Measurements from ENCODE around the gene SOX13. TPM values are rescaled to one million over a fixed set of nuclear protein-coding genes. Genes with fewer than 3 reads are reported as not detected.

The SOX13 gene
- total RNA-seq, 1 experiment from 2014 or later = 53.0 TPM

- ChIA-PET POLR2A (no interaction called here), CTCF (no interaction called here)
- no TSS peak for BruUV-seq (replicated peaks)
- ATAC-seq (no peak), DNase-seq (ENCODE audit: low read depth, low spot score) (no peak)
- Histone ChIP-seq H3K4me3 (ENCODE audit: low read depth in 2 of 2, low read length in 2 of 2) (no peak overlapping the region), H3K4me1 (ENCODE audit: control insufficient read depth, insufficient read depth, low read length) (peaks cover 34% of the 10 kb centered on the region), H3K9me3 (ENCODE audit: control insufficient read depth, insufficient read depth, low read depth, low read length) (no peaks in the 10 kb centered on the region), H3K27me3 (ENCODE audit: control insufficient read depth, insufficient read depth, low read length) (no peaks in the 10 kb centered on the region), H3K27ac (ENCODE audit: low read length) (peak overlapping the region; percentile 60), H3K36me3 (ENCODE audit: control insufficient read depth, insufficient read depth, low read length) (no peaks in the 10 kb centered on the region)
- in situ Hi-C loops (cut with HindIII; ENCODE audit: low pct_unique_long_range_greater_than_20kb, low sequenced_read_pairs) = no loop called here
- TF ChIP-seq CTCF (IDR thresholded peaks at IDR 0.05) = no peak
- TF ChIP-seq POLR2AphosphoS5 (IDR thresholded peaks at IDR 0.05; ENCODE audit: low read depth, low read length) = no peak
- no peak for TF ChIP-seq TCF7L2 (IDR thresholded peaks at IDR 0.05; ENCODE audit: low read depth, low read length)
- intact Hi-C loops (cut with micrococcal nuclease; ENCODE audit: unreplicated experiment) = no loop called here
Measured at GRCh38 chr1:204105131-204105515, 32.2 kb downstream of the SOX13 start.

- CTCF ChIA-PET = no interaction called here
Measured at GRCh38 chr1:204106825-204107224, 33.9 kb downstream of the SOX13 start.

More at GRCh38 chr1:204106825-204107224, 33.9 kb downstream of the SOX13 start:
- Histone ChIP-seq H3K4me3 (ENCODE audit: low read depth in 2 of 2, low read length in 2 of 2) (no peak overlapping the region), H3K4me1 (ENCODE audit: control insufficient read depth, insufficient read depth, low read length) (peaks cover 43% of the 10 kb centered on the region), H3K27me3 (ENCODE audit: control insufficient read depth, insufficient read depth, low read length) (no peaks in the 10 kb centered on the region), H3K9me3 (ENCODE audit: control insufficient read depth, insufficient read depth, low read depth, low read length) (no peaks in the 10 kb centered on the region), H3K27ac (ENCODE audit: low read length) (no peak overlapping the region), H3K36me3 (ENCODE audit: control insufficient read depth, insufficient read depth, low read length) (no peaks in the 10 kb centered on the region)
- TF ChIP-seq REST (IDR thresholded peaks at IDR 0.05; ENCODE audit: insufficient read depth in 1 of 2, low read depth in 2 of 2, low read length in 1 of 2) (no peak), SIN3A (IDR thresholded peaks at IDR 0.05; ENCODE audit: borderline replicate concordance, insufficient read depth, low read depth, low read length) (no peak), CTCF (IDR thresholded peaks at IDR 0.05) (no peak), POLR2AphosphoS5 (IDR thresholded peaks at IDR 0.05; ENCODE audit: low read depth, low read length) (no peak), TCF7L2 (IDR thresholded peaks at IDR 0.05; ENCODE audit: low read depth, low read length) (no peak)
- in situ Hi-C loops (cut with HindIII; ENCODE audit: low pct_unique_long_range_greater_than_20kb, low sequenced_read_pairs) = no loop called here
- intact Hi-C loops (cut with micrococcal nuclease; ENCODE audit: unreplicated experiment) = no loop called here
- ATAC-seq (no peak), DNase-seq (ENCODE audit: low read depth, low spot score) (no peak)
- no TSS peak for BruUV-seq (replicated peaks)
- POLR2A ChIA-PET = no interaction called here

All from Panc1 (cell line).